Activated CD4-positive, alpha-beta T cell treated with anti-CD3 and anti-CD28 coated beads for 36 hours (primary cell): Measurements from ENCODE around the gene HMGCLL1. TPM values are rescaled to one million over a fixed set of nuclear protein-coding genes. Genes with fewer than 3 reads are reported as not detected.

Source experiments
- ATAC-seq: fragments of 200-7000 bp; cut with Tn5 transposase; one replicate; pipeline ENCODE4 v1.10.0; 2021; ENCODE audit warnings: mild to moderate bottlenecking, moderate library complexity
- CTCF ChIA-PET: fragments of 350-600 bp; sonication (Branson Sonifier 250); formaldehyde crosslinking; loops from one replicate; lab custom pipeline; 2021; ENCODE audit warnings: antibody characterized with exemption; lab: Charles Lee
- POLR2A ChIA-PET: fragments of 350-600 bp; sonication (Branson Sonifier 250); formaldehyde crosslinking; loops from one replicate; lab custom pipeline; 2021; ENCODE audit warnings: antibody characterized with exemption, inconsistent platforms; lab: Charles Lee
- DNase-seq: peaks from one replicate; pipeline ENCODE4 v3.0.0-alpha.2; 2020
- H3K27ac Mint-ChIP-seq: one replicate; pipeline ENCODE4 v1.8.0; 2021; ENCODE audit warnings: mixed read lengths
- H3K27me3 Mint-ChIP-seq: one replicate; pipeline ENCODE4 v1.8.0; 2021; ENCODE audit warnings: mixed read lengths
- H3K36me3 Mint-ChIP-seq: one replicate; pipeline ENCODE4 v1.8.0; 2021; ENCODE audit warnings: low read depth, mixed read lengths
- H3K4me1 Mint-ChIP-seq: one replicate; pipeline ENCODE4 v1.8.0; 2021; ENCODE audit warnings: mixed read lengths
- H3K4me3 Mint-ChIP-seq: one replicate; pipeline ENCODE4 v1.8.0; 2021; ENCODE audit warnings: mild to moderate bottlenecking, moderate library complexity, mixed read lengths
- H3K9me3 Mint-ChIP-seq: one replicate; pipeline ENCODE4 v1.8.0; 2021; ENCODE audit warnings: low read depth, mixed read lengths
- intact Hi-C, 2 experiments: fragments of 100-400 bp; cut with DNase I in 1 of 2; cut with micrococcal nuclease in 1 of 2; formaldehyde crosslinking; loops; one replicate each; pipeline versions ENCODE4 v1.14.2 to v1.15.1; 2022 to 2024; cut with DNase I, micrococcal nuclease
- total RNA-seq, 2 experiments: library from RNA; stranded (reverse); gene quantifications; one replicate each; pipeline ENCODE4 v1.2.3, GENCODE V29; 2021

HMGCLL1 gene
- total RNA-seq, 2 experiments from 2014 or later = not detected

- POLR2A ChIA-PET = no interaction called here
- H3K4me1 Mint-ChIP-seq = no peaks in the 10 kb centered on the region
- H3K9me3 Mint-ChIP-seq = peaks cover 5% of the 10 kb centered on the region
- CTCF ChIA-PET = no interaction called here
- H3K27me3 Mint-ChIP-seq = no peaks in the 10 kb centered on the region
- H3K36me3 Mint-ChIP-seq = no peaks in the 10 kb centered on the region
- H3K27ac Mint-ChIP-seq = no peak overlapping the region
- intact Hi-C loops = no loop called here
- no peak for ATAC-seq
- DNase-seq = no peak
- H3K4me3 Mint-ChIP-seq = no peak overlapping the region
Measured at GRCh38 chr6:55492259-55492658, 86.7 kb downstream of the HMGCLL1 start.

- H3K27ac Mint-ChIP-seq = no peak overlapping the region
- intact Hi-C loops = no loop called here
- H3K27me3 Mint-ChIP-seq = no peaks in the 10 kb centered on the region
- H3K36me3 Mint-ChIP-seq = no peaks in the 10 kb centered on the region
- H3K9me3 Mint-ChIP-seq = peaks cover 5% of the 10 kb centered on the region
- CTCF ChIA-PET = no interaction called here
- no peak overlapping the region for H3K4me3 Mint-ChIP-seq
- no peaks in the 10 kb centered on the region for H3K4me1 Mint-ChIP-seq
- ATAC-seq (no peak), DNase-seq (no peak)
- POLR2A ChIA-PET = no interaction called here
Measured at GRCh38 chr6:55490871-55491270, 88.1 kb downstream of the HMGCLL1 start.

- H3K27me3 Mint-ChIP-seq = no peaks in the 10 kb centered on the region
- H3K4me3 Mint-ChIP-seq = no peak overlapping the region
- peaks cover 6% of the 10 kb centered on the region for H3K9me3 Mint-ChIP-seq
- CTCF ChIA-PET = interaction anchor here (0.6 kb wide), 1 partner anchor 147 kb away, joined by 4 read pairs; no protein-coding TSS in a partner anchor
- POLR2A ChIA-PET = no interaction called here
- no peaks in the 10 kb centered on the region for H3K4me1 Mint-ChIP-seq
- H3K27ac Mint-ChIP-seq = no peak overlapping the region
- DNase-seq (no peak), ATAC-seq (no peak)
- intact Hi-C loops = no loop called here
- H3K36me3 Mint-ChIP-seq = no peaks in the 10 kb centered on the region
Measured at GRCh38 chr6:55474382-55474781, 104.6 kb downstream of the HMGCLL1 start.

GRCh38 chr6:55473722-55474121 is 105.3 kb downstream of the HMGCLL1 start:
- Mint-ChIP-seq H3K36me3 (no peaks in the 10 kb centered on the region), H3K4me3 (no peak overlapping the region), H3K27me3 (no peaks in the 10 kb centered on the region), H3K27ac (no peak overlapping the region), H3K9me3 (peaks cover 6% of the 10 kb centered on the region), H3K4me1 (no peaks in the 10 kb centered on the region)
- ATAC-seq = no peak
- no peak for DNase-seq
- intact Hi-C loops = no loop called here
- ChIA-PET CTCF (interaction anchor here (0.6 kb wide), 1 partner anchor 146 kb away, joined by 4 read pairs; no protein-coding TSS in a partner anchor), POLR2A (no interaction called here)

GRCh38 chr6:55469951-55470366 is 109.0 kb downstream of the HMGCLL1 start:
- Mint-ChIP-seq H3K27ac (no peak overlapping the region), H3K9me3 (peaks cover 7% of the 10 kb centered on the region), H3K27me3 (no peaks in the 10 kb centered on the region), H3K36me3 (no peaks in the 10 kb centered on the region), H3K4me3 (no peak overlapping the region), H3K4me1 (no peaks in the 10 kb centered on the region)
- ChIA-PET CTCF (no interaction called here), POLR2A (no interaction called here)
- ATAC-seq (no peak), DNase-seq (no peak)
- intact Hi-C loops = no loop called here

- POLR2A ChIA-PET = no interaction called here
- no peak for DNase-seq
- CTCF ChIA-PET = no interaction called here
- H3K9me3 Mint-ChIP-seq = no peaks in the 10 kb centered on the region
- H3K4me1 Mint-ChIP-seq = no peaks in the 10 kb centered on the region
- H3K27me3 Mint-ChIP-seq = no peaks in the 10 kb centered on the region
- intact Hi-C loops = no loop called here
- no peak overlapping the region for H3K4me3 Mint-ChIP-seq
- H3K36me3 Mint-ChIP-seq = no peaks in the 10 kb centered on the region
- no peak for ATAC-seq
- H3K27ac Mint-ChIP-seq = no peak overlapping the region
Measured at GRCh38 chr6:55456016-55456415, 123.0 kb downstream of the HMGCLL1 start.

GRCh38 chr6:55450005-55450404 is 129.0 kb downstream of the HMGCLL1 start:
- H3K4me1 Mint-ChIP-seq = no peaks in the 10 kb centered on the region
- H3K27ac Mint-ChIP-seq = no peak overlapping the region
- no peaks in the 10 kb centered on the region for H3K27me3 Mint-ChIP-seq
- DNase-seq (no peak), ATAC-seq (no peak)
- CTCF ChIA-PET = no interaction called here
- H3K9me3 Mint-ChIP-seq = peaks cover 2% of the 10 kb centered on the region
- intact Hi-C loops = no loop called here
- H3K4me3 Mint-ChIP-seq = no peak overlapping the region
- POLR2A ChIA-PET = no interaction called here
- no peaks in the 10 kb centered on the region for H3K36me3 Mint-ChIP-seq

- Mint-ChIP-seq H3K4me1 (no peaks in the 10 kb centered on the region), H3K27ac (no peak overlapping the region), H3K27me3 (no peaks in the 10 kb centered on the region), H3K9me3 (peaks cover 2% of the 10 kb centered on the region), H3K36me3 (no peaks in the 10 kb centered on the region), H3K4me3 (no peak overlapping the region)
- CTCF ChIA-PET = no interaction called here
- DNase-seq (no peak), ATAC-seq (no peak)
- intact Hi-C loops = loop anchor here in 1 of 2 experiments (10.0 kb wide), 1 partner anchor 846 kb away; no protein-coding TSS in a partner anchor
- POLR2A ChIA-PET = no interaction called here
Measured at GRCh38 chr6:55449225-55449624, 129.8 kb downstream of the HMGCLL1 start.

GRCh38 chr6:55448451-55448850 is 130.5 kb downstream of the HMGCLL1 start:
- ChIA-PET CTCF (no interaction called here), POLR2A (no interaction called here)
- Mint-ChIP-seq H3K4me1 (no peaks in the 10 kb centered on the region), H3K27ac (no peak overlapping the region), H3K4me3 (no peak overlapping the region), H3K36me3 (no peaks in the 10 kb centered on the region), H3K9me3 (peaks cover 2% of the 10 kb centered on the region), H3K27me3 (no peaks in the 10 kb centered on the region)
- ATAC-seq (no peak), DNase-seq (no peak)
- intact Hi-C loops = loop anchor here in 1 of 2 experiments (10.0 kb wide), 1 partner anchor 846 kb away; no protein-coding TSS in a partner anchor

GRCh38 chr6:55447891-55448290 is 131.1 kb downstream of the HMGCLL1 start:
- peaks cover 2% of the 10 kb centered on the region for H3K9me3 Mint-ChIP-seq
- ChIA-PET CTCF (no interaction called here), POLR2A (no interaction called here)
- H3K27me3 Mint-ChIP-seq = no peaks in the 10 kb centered on the region
- no peak overlapping the region for H3K27ac Mint-ChIP-seq
- H3K4me1 Mint-ChIP-seq = no peaks in the 10 kb centered on the region
- DNase-seq (no peak), ATAC-seq (no peak)
- H3K36me3 Mint-ChIP-seq = no peaks in the 10 kb centered on the region
- no peak overlapping the region for H3K4me3 Mint-ChIP-seq
- intact Hi-C loops = loop anchor here in 1 of 2 experiments (10.0 kb wide), 1 partner anchor 847 kb away; no protein-coding TSS in a partner anchor

GRCh38 chr6:55445648-55446204 is 133.3 kb downstream of the HMGCLL1 start:
- DNase-seq (no peak), ATAC-seq (no peak)
- intact Hi-C loops = loop anchor here in 1 of 2 experiments (2.0 to 10.0 kb wide), 2 partner anchors 441 to 849 kb away; no protein-coding TSS in a partner anchor
- Mint-ChIP-seq H3K4me3 (no peak overlapping the region), H3K27ac (no peak overlapping the region), H3K27me3 (no peaks in the 10 kb centered on the region), H3K36me3 (no peaks in the 10 kb centered on the region), H3K9me3 (peaks cover 2% of the 10 kb centered on the region), H3K4me1 (no peaks in the 10 kb centered on the region)
- ChIA-PET POLR2A (no interaction called here), CTCF (interaction anchor here (0.5 to 1.2 kb wide), 3 partner anchors 27 to 905 kb away, joined by 3 read pairs; no protein-coding TSS in a partner anchor)
